Skeletal muscle cell (primary cell): ENCODE measurements around the gene KLHL29.
A peak's percentile ranks its signal among the peaks of the same experiment; 100 is the strongest.
"Not testable (repeated sequence)": the region's sequence is repeated elsewhere in the genome, so short reads cannot be mapped to it uniquely, and the experiment has no call there.

ENCODE experiments used
- DNase-seq: peaks from one replicate; pipeline ENCODE4 v3.0.0-alpha.2; 2010; ENCODE audit warnings: low read depth
- H3K4me3 ChIP-seq: 2 replicates; pipeline ENCODE4 v1.5.1; 2011; ENCODE audit warnings: low read depth, mild to moderate bottlenecking, control low read depth, low read length, moderate library complexity

KLHL29 gene

GRCh38 chr2:23723029-23723428, 338.1 kb downstream of the KLHL29 start:
- not testable (repeated sequence) for DNase-seq, H3K4me3 ChIP-seq

DNA sequence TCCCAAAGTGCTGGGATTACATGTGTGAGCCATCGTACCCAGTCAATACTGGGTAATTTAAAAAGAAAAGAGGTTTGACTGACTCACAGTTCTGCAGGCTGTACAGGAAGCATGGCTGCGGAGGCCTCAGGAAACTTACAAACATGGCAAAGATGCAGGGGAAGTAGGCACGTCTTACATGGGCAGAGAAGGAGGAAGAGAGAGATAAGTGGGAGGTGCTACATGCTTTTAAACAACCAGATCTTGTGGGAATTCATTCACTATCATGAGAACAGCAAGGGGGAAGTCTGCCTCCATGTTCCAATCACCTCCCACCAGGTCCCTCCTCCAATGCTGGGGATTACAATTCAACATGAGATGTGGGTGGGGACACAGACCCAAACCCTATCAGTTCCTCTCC, 349.4 kb downstream of the KLHL29 start:
- no peak overlapping the region for H3K4me3 ChIP-seq
- no peak for DNase-seq

- DNase-seq, H3K4me3 ChIP-seq: not testable (repeated sequence)
These were observed 351.8 kb downstream of the KLHL29 start for GRCh38 chr2:23736783-23737182.

DNA sequence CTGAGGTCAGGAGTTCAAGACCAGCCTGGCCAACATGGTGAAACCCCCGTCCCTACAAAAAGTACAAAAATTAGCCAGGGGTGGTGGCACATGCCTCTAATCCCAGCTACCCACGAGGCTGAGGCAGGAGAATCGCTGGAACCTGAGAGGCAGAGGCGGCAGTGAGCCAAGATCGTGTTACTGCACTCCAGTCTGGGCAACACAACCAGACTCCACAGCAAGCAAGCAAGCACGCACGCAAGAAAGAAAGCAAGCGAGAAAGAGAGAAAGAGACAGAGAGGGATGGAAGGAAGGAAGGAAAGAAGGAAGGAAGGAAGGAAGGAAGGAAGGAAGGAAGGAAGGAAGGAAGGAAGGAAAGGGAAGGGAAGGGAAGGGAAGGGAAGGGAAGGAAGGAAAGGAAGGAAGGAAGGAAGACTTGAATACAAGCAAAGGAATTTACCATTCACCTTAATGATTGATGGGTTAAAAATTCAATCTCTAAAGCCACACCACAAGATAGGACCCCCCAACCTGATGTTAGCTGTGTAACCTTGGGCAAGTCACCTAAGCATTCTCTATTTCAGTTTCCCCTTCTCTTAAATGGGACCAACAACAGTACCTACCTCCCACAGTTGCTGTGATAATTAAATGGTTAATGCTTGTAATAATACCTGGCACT, 360.2 kb downstream of the KLHL29 start:
- DNase-seq = no peak
- no peak overlapping the region for H3K4me3 ChIP-seq

DNA sequence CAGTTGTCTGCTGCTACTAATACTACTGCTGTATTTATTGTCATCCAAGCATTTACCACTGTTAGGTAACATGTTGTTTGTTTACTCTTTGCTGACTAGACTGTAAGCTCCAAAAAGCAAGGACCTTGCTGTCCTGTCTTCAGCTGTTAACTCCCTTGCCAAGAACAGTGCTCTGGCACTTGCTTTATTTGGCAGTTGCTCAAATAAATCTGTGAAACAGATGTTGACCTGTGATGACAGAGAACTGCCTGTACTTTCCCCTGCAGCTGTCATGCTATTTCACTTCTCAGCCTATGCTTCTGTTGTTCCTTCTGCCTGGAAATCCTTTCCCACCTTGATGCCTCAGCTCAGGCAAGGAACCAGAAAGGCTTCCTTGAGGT, 360.7 kb downstream of the KLHL29 start:
- DNase-seq = peak; percentile 67
- no peak overlapping the region for H3K4me3 ChIP-seq

- no peak for DNase-seq
- no peak overlapping the region for H3K4me3 ChIP-seq
These were observed 361.3 kb downstream of the KLHL29 start for GRCh38 chr2:23746141-23746863.

GRCh38 chr2:23751747-23752265, 366.8 kb downstream of the KLHL29 start:
- no peak for DNase-seq
- H3K4me3 ChIP-seq = no peak overlapping the region

- DNase-seq = no peak
- H3K4me3 ChIP-seq = no peak overlapping the region
These were observed 368.5 kb downstream of the KLHL29 start for GRCh38 chr2:23753291-23754010.

DNA sequence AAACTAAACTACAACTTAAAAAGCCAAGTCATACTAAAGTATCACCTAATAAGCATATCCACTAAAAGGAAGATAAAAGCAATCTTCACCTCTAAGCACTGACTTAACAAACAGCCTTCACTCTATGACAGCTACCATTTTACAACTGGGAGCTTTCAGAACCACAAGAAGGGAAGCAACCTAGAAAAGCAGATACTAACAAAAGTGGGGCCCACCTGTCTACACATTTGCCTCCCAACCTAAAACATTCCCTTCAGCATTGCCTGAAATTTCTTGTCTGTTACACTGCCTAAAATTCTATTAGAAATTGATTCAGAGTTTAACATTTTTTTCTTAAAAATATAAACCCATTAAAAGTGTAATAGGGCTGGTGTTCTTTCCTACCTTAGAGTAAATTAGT, 370.0 kb downstream of the KLHL29 start:
- DNase-seq = no peak
- no peak overlapping the region for H3K4me3 ChIP-seq

- no peak overlapping the region for H3K4me3 ChIP-seq
- no peak for DNase-seq
These were observed 371.8 kb downstream of the KLHL29 start for GRCh38 chr2:23756593-23757292.

DNA sequence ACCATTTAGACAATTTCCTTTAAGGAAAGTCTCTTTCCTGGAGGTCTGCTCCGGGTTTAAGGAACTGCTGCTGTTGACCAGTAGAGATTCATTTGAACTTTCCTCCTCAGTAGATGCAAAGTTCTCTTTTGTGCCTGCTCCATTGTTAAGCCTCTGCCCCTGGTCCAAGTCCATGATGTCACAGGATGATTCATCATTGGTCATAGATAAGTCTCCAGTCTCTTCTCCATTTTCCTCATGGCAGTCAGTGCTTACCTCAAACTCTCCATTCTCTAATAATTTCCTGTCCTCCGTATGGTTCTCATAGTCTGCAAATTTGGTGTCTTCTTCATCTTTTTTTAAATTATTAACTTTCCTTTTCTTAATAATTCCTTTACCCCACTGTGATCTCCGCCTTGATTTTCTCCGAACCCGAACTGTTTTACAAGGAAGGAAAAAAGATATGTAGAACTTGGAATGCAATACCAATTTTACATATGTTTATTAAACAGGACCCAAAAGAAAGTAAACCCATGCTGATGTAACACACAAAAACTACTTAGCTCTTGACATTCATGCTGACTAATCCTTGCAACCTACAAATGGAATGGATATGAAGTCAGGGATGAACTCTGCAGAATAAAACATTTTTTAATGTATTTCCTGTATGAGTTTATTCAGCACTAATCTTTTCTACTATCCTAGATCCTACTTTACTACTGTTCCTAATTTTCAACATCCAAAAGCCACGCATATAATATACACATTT, 372.9 kb downstream of the KLHL29 start:
- DNase-seq = peak; percentile 61
- no peak overlapping the region for H3K4me3 ChIP-seq
